ENCODE data around the gene BICC1. TPM values are rescaled to one million over a fixed set of nuclear protein-coding genes. Genes with fewer than 3 reads are reported as not detected.

BICC1 gene
- total and polyA plus RNA-seq, 2 of the 8 experiments (the other 6 are each of a cell fraction or from before 2014, with no cell fraction given), result 0.20 to 0.73 TPM

- TF ChIP-seq RNF2 (IDR thresholded peaks at IDR 0.05; ENCODE audit: borderline replicate concordance, low read depth, low read length, missing control alignments, poor library complexity, severe bottlenecking) (no peak), CREB1 (IDR thresholded peaks at IDR 0.05) (no peak), CHD1 (IDR thresholded peaks at IDR 0.05; ENCODE audit: low read depth, low read length) (no peak), MAFK (IDR thresholded peaks at IDR 0.05; ENCODE audit: low read depth, low read length) (no peak), RBBP5 (IDR thresholded peaks at IDR 0.05; ENCODE audit: borderline replicate concordance, low read depth, low read length) (no peak), SRF (IDR thresholded peaks at IDR 0.05; ENCODE audit: low read depth, low read length) (no peak), SUZ12 (IDR thresholded peaks at IDR 0.05; ENCODE audit: low read length) (no peak), EP300 (IDR thresholded peaks at IDR 0.05; ENCODE audit: borderline replicate concordance in 1 of 2, low read depth in 2 of 2, low read length in 2 of 2) (no peak)
These were observed 326.0 kb downstream of the BICC1 start (continued) for GRCh38 chr10:58838561-58839208.
